Activated naive CD4-positive, alpha-beta T cell treated with anti-CD3 and anti-CD28 coated beads for 36 hours (primary cell): Measurements from ENCODE around the gene SLC6A5. TPM values are rescaled to one million over a fixed set of nuclear protein-coding genes. Genes with fewer than 3 reads are reported as not detected.

ENCODE experiments used
- CTCF ChIA-PET: fragments of 350-600 bp; sonication (Branson Sonifier 250); formaldehyde crosslinking; loops from one replicate; lab custom pipeline; 2021; ENCODE audit warnings: antibody characterized with exemption; lab: Charles Lee
- DNase-seq: peaks from one replicate; pipeline ENCODE4 v3.0.0-alpha.2; 2020
- H3K27ac Mint-ChIP-seq: one replicate; pipeline ENCODE4 v1.8.0; 2021; ENCODE audit warnings: mild to moderate bottlenecking, mixed read lengths
- H3K27me3 Mint-ChIP-seq: one replicate; pipeline ENCODE4 v1.8.0; 2021; ENCODE audit warnings: low read depth, mixed read lengths
- H3K36me3 Mint-ChIP-seq: one replicate; pipeline ENCODE4 v1.8.0; 2021; ENCODE audit warnings: low read depth, mixed read lengths
- H3K4me1 Mint-ChIP-seq: one replicate; pipeline ENCODE4 v1.8.0; 2021; ENCODE audit warnings: low read depth, mixed read lengths
- H3K4me3 Mint-ChIP-seq: one replicate; pipeline ENCODE4 v1.8.0; 2021; ENCODE audit warnings: mild to moderate bottlenecking, moderate library complexity, mixed read lengths
- H3K9me3 Mint-ChIP-seq: one replicate; pipeline ENCODE4 v1.8.0; 2021; ENCODE audit warnings: mixed read lengths
- intact Hi-C: fragments of 100-400 bp; cut with micrococcal nuclease; formaldehyde crosslinking; loops from one replicate; pipeline ENCODE4 v1.15.1; 2023
- total RNA-seq, 2 experiments: library from RNA; stranded (reverse); gene quantifications; one replicate each; pipeline ENCODE4 v1.2.3, GENCODE V29; 2021

SLC6A5 gene
- total RNA-seq, 2 experiments from 2014 or later, result not detected

- no peaks in the 10 kb centered on the region for H3K9me3 Mint-ChIP-seq
- CTCF ChIA-PET, result interaction anchor here (0.8 to 0.9 kb wide), 2 partner anchors 154 to 483 kb away, joined by 3 to 4 read pairs; no protein-coding TSS in a partner anchor
- H3K27ac Mint-ChIP-seq, result no peak overlapping the region
- intact Hi-C loops, result no loop called here
- no peak overlapping the region for H3K4me3 Mint-ChIP-seq
- no peak for DNase-seq
- H3K36me3 Mint-ChIP-seq, result no peaks in the 10 kb centered on the region
- peaks cover 60% of the 10 kb centered on the region for H3K27me3 Mint-ChIP-seq
- peaks cover 7% of the 10 kb centered on the region for H3K4me1 Mint-ChIP-seq
These were observed 12.5 kb downstream of the SLC6A5 start for GRCh38 chr11:20611892-20612291.

- intact Hi-C loops, result no loop called here
- no peak for DNase-seq
- Mint-ChIP-seq H3K27ac (no peak overlapping the region), H3K36me3 (no peaks in the 10 kb centered on the region), H3K4me1 (peaks cover 7% of the 10 kb centered on the region), H3K9me3 (no peaks in the 10 kb centered on the region), H3K4me3 (no peak overlapping the region), H3K27me3 (peaks cover 58% of the 10 kb centered on the region)
- CTCF ChIA-PET, result interaction anchor here (0.9 kb wide), 1 partner anchor 484 kb away, joined by 3 read pairs; no protein-coding TSS in a partner anchor
These were observed 13.0 kb downstream of the SLC6A5 start for GRCh38 chr11:20612416-20612815.

- peaks cover 26% of the 10 kb centered on the region for H3K27me3 Mint-ChIP-seq
- CTCF ChIA-PET, result no interaction called here
- H3K4me1 Mint-ChIP-seq, result no peaks in the 10 kb centered on the region
- intact Hi-C loops, result no loop called here
- DNase-seq, result no peak
- no peak overlapping the region for H3K4me3 Mint-ChIP-seq
- H3K36me3 Mint-ChIP-seq, result no peaks in the 10 kb centered on the region
- no peak overlapping the region for H3K27ac Mint-ChIP-seq
- H3K9me3 Mint-ChIP-seq, result no peaks in the 10 kb centered on the region
These were observed 17.5 kb downstream of the SLC6A5 start for GRCh38 chr11:20616920-20617319.

GRCh38 chr11:20617346-20618005, 18.1 kb downstream of the SLC6A5 start:
- Mint-ChIP-seq H3K36me3 (no peaks in the 10 kb centered on the region), H3K27me3 (peaks cover 23% of the 10 kb centered on the region), H3K4me1 (no peaks in the 10 kb centered on the region), H3K27ac (no peak overlapping the region), H3K9me3 (no peaks in the 10 kb centered on the region), H3K4me3 (no peak overlapping the region)
- DNase-seq, result no peak
- intact Hi-C loops, result no loop called here
- CTCF ChIA-PET, result no interaction called here

- DNase-seq, result no peak
- CTCF ChIA-PET, result no interaction called here
These were observed 18.7 kb downstream of the SLC6A5 start for GRCh38 chr11:20618083-20618482.

GRCh38 chr11:20620988-20621387, 21.6 kb downstream of the SLC6A5 start:
- CTCF ChIA-PET, result no interaction called here
- no peak overlapping the region for H3K4me3 Mint-ChIP-seq
- peaks cover 14% of the 10 kb centered on the region for H3K27me3 Mint-ChIP-seq
- no peaks in the 10 kb centered on the region for H3K4me1 Mint-ChIP-seq
- no peak for DNase-seq
- no peaks in the 10 kb centered on the region for H3K36me3 Mint-ChIP-seq
- no peak overlapping the region for H3K27ac Mint-ChIP-seq
- intact Hi-C loops, result no loop called here
- no peaks in the 10 kb centered on the region for H3K9me3 Mint-ChIP-seq

More at GRCh38 chr11:20618083-20618482, 18.7 kb downstream of the SLC6A5 start:
- Mint-ChIP-seq H3K36me3 (no peaks in the 10 kb centered on the region), H3K27me3 (peaks cover 23% of the 10 kb centered on the region), H3K4me3 (no peak overlapping the region), H3K4me1 (no peaks in the 10 kb centered on the region), H3K9me3 (no peaks in the 10 kb centered on the region), H3K27ac (no peak overlapping the region)
- intact Hi-C loops, result no loop called here

- Mint-ChIP-seq H3K4me1 (no peaks in the 10 kb centered on the region), H3K27me3 (peaks cover 18% of the 10 kb centered on the region), H3K36me3 (no peaks in the 10 kb centered on the region), H3K4me3 (no peak overlapping the region), H3K9me3 (no peaks in the 10 kb centered on the region), H3K27ac (no peak overlapping the region)
- no peak for DNase-seq
- intact Hi-C loops, result no loop called here
- CTCF ChIA-PET, result no interaction called here
These were observed 22.3 kb downstream of the SLC6A5 start for GRCh38 chr11:20621679-20622078.

GRCh38 chr11:20623252-20623651, 23.8 kb downstream of the SLC6A5 start:
- intact Hi-C loops, result no loop called here
- Mint-ChIP-seq H3K4me3 (no peak overlapping the region), H3K4me1 (no peaks in the 10 kb centered on the region), H3K27ac (no peak overlapping the region), H3K9me3 (no peaks in the 10 kb centered on the region), H3K27me3 (peaks cover 15% of the 10 kb centered on the region), H3K36me3 (no peaks in the 10 kb centered on the region)
- CTCF ChIA-PET, result no interaction called here
- DNase-seq, result no peak

- CTCF ChIA-PET, result no interaction called here
These were observed 26.9 kb downstream of the SLC6A5 start for GRCh38 chr11:20626279-20626678.

GRCh38 chr11:20627026-20627425, 27.6 kb downstream of the SLC6A5 start:
- no peaks in the 10 kb centered on the region for H3K4me1 Mint-ChIP-seq
- DNase-seq, result no peak
- peaks cover 2% of the 10 kb centered on the region for H3K9me3 Mint-ChIP-seq
- CTCF ChIA-PET, result no interaction called here
- no peaks in the 10 kb centered on the region for H3K36me3 Mint-ChIP-seq
- H3K27me3 Mint-ChIP-seq, result peaks cover 15% of the 10 kb centered on the region
- intact Hi-C loops, result no loop called here
- no peak overlapping the region for H3K27ac Mint-ChIP-seq
- no peak overlapping the region for H3K4me3 Mint-ChIP-seq

More at GRCh38 chr11:20626279-20626678, 26.9 kb downstream of the SLC6A5 start:
- no peak overlapping the region for H3K27ac Mint-ChIP-seq
- H3K9me3 Mint-ChIP-seq, result peaks cover 2% of the 10 kb centered on the region
- DNase-seq, result no peak
- H3K27me3 Mint-ChIP-seq, result peaks cover 15% of the 10 kb centered on the region
- no peak overlapping the region for H3K4me3 Mint-ChIP-seq
- intact Hi-C loops, result no loop called here
- H3K36me3 Mint-ChIP-seq, result no peaks in the 10 kb centered on the region
- H3K4me1 Mint-ChIP-seq, result no peaks in the 10 kb centered on the region

- H3K4me1 Mint-ChIP-seq, result no peaks in the 10 kb centered on the region
- DNase-seq, result no peak
- H3K27me3 Mint-ChIP-seq, result peaks cover 15% of the 10 kb centered on the region
- H3K27ac Mint-ChIP-seq, result no peak overlapping the region
- intact Hi-C loops, result no loop called here
- H3K9me3 Mint-ChIP-seq, result peaks cover 2% of the 10 kb centered on the region
- H3K36me3 Mint-ChIP-seq, result no peaks in the 10 kb centered on the region
- no peak overlapping the region for H3K4me3 Mint-ChIP-seq
- CTCF ChIA-PET, result no interaction called here
These were observed 28.3 kb downstream of the SLC6A5 start for GRCh38 chr11:20627701-20628100.

- CTCF ChIA-PET, result no interaction called here
- Mint-ChIP-seq H3K9me3 (peaks cover 2% of the 10 kb centered on the region), H3K4me1 (no peaks in the 10 kb centered on the region), H3K27ac (no peak overlapping the region), H3K4me3 (no peak overlapping the region), H3K36me3 (no peaks in the 10 kb centered on the region), H3K27me3 (peaks cover 5% of the 10 kb centered on the region)
- intact Hi-C loops, result no loop called here
- no peak for DNase-seq
These were observed 32.2 kb downstream of the SLC6A5 start for GRCh38 chr11:20631519-20632168.

- Mint-ChIP-seq H3K36me3 (no peaks in the 10 kb centered on the region), H3K4me3 (no peak overlapping the region), H3K27me3 (peaks cover 6% of the 10 kb centered on the region), H3K9me3 (peaks cover 2% of the 10 kb centered on the region), H3K27ac (no peak overlapping the region), H3K4me1 (no peaks in the 10 kb centered on the region)
- no peak for DNase-seq
- intact Hi-C loops, result no loop called here
- CTCF ChIA-PET, result no interaction called here
These were observed 32.7 kb downstream of the SLC6A5 start for GRCh38 chr11:20632169-20632532.
